PFSK-1 (cell line): ENCODE results near the gene FAM120B.

Experiments used
- POLR2AphosphoS5 ChIP-seq: IDR thresholded peaks from 2 replicates; pipeline ENCODE4 v1.6.1; 2012; ENCODE audit warnings: low read depth, mild to moderate bottlenecking, control low read depth, low read length, moderate library complexity
- SIN3A ChIP-seq: IDR thresholded peaks from 2 replicates; pipeline ENCODE4 v1.6.1; 2012; ENCODE audit warnings: mild to moderate bottlenecking, low read length, moderate library complexity, borderline replicate concordance; ENCODE audit not compliant: insufficient read depth
- TAF1 ChIP-seq: IDR thresholded peaks from 2 replicates; pipeline ENCODE4 v1.6.1; 2012; ENCODE audit warnings: low read length, control low read depth, borderline replicate concordance; ENCODE audit not compliant: insufficient read depth
- TF ChIP-seq, protein P1 (sequence below), 2 experiments: IDR thresholded peaks; 2 replicates each; pipeline versions ENCODE4 v1.6.1 to v1.8.0; 2011 to 2012; ENCODE audit warnings: low read depth in 2 of 2, low read length in 2 of 2, control low read depth in 1 of 2, inconsistent platforms in 1 of 2, mild to moderate bottlenecking in 1 of 2, moderate library complexity in 1 of 2; ENCODE audit not compliant: insufficient read depth in 1 of 2

GRCh38 chr6:170420791-170421776 lies 114.5 kb downstream of the FAM120B start:
- TF ChIP-seq POLR2AphosphoS5 (no peak), SIN3A (no peak), TAF1 (no peak)
- TF ChIP-seq, protein P1, sequence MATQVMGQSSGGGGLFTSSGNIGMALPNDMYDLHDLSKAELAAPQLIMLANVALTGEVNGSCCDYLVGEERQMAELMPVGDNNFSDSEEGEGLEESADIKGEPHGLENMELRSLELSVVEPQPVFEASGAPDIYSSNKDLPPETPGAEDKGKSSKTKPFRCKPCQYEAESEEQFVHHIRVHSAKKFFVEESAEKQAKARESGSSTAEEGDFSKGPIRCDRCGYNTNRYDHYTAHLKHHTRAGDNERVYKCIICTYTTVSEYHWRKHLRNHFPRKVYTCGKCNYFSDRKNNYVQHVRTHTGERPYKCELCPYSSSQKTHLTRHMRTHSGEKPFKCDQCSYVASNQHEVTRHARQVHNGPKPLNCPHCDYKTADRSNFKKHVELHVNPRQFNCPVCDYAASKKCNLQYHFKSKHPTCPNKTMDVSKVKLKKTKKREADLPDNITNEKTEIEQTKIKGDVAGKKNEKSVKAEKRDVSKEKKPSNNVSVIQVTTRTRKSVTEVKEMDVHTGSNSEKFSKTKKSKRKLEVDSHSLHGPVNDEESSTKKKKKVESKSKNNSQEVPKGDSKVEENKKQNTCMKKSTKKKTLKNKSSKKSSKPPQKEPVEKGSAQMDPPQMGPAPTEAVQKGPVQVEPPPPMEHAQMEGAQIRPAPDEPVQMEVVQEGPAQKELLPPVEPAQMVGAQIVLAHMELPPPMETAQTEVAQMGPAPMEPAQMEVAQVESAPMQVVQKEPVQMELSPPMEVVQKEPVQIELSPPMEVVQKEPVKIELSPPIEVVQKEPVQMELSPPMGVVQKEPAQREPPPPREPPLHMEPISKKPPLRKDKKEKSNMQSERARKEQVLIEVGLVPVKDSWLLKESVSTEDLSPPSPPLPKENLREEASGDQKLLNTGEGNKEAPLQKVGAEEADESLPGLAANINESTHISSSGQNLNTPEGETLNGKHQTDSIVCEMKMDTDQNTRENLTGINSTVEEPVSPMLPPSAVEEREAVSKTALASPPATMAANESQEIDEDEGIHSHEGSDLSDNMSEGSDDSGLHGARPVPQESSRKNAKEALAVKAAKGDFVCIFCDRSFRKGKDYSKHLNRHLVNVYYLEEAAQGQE (IDR thresholded peaks at IDR 0.05; ENCODE audit: insufficient read depth in 1 of 2, low read depth in 2 of 2, low read length in 2 of 2) = no peak
